NCI-H2107 (cell line): ENCODE measurements around the gene GPC5.
A peak's percentile ranks its signal among the peaks of the same experiment; 100 is the strongest.

Source experiments
- DNase-seq: peaks from one replicate; lab custom pipeline; 2025; lab: John Stamatoyannopoulos, UW

Gene GPC5

DNA sequence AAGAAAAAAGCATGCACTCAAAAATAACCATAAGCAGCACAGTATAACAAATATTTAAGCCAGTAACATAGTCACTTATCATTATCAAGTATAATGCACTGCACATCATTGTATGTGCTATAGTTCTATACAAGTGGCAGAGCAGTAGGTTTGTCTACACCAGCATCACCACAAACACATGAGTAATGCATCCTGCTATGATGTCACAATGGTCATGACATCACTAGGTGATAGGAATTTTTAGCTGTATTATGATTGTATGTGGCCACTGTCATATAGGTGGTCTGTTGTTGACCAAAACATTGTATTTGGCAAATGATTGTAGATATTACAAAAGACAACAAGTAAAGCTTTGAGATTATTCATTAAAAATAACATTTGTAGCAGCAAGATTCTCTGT lies 967.5 kb downstream of the GPC5 start:
- no peak for DNase-seq

DNA sequence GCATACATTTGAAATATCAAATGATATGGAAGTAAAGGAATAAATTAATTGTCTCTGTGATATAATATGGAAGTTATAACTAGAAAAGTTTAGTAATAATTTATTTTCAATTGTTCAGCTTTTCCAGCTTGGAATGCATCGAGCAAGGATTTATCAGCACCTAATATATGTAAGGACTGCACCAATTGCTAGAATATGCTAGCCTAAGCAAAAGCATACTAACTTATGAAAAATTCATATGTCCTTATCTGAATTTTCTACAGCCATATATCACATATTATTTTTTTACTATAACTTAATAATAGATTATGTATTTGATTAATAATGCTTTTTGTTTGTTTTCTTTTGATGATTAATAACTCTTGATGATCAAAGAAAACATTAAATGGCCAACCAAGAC lies 979.0 kb downstream of the GPC5 start:
- DNase-seq = no peak

DNA sequence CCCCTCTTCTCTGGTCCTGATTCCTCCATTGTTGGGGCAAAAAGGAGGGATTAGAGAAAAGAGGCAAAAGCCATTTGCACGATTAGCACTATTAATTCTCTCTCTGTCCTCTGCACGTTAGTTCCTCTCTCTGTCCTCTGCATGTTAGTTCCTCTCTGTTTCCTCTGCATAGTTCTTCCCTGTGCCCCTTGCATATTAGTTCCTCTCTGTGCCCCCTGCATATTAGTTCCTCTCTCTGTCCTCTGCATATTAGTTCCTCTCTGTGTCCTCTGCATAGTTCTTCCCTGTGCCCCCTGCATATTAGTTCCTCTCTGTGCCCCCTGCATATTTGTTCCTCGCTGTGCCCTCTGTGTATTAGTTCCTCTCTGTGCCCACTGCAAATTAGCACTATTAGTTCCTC lies 981.0 kb downstream of the GPC5 start:
- no peak for DNase-seq

- DNase-seq = no peak
These were observed 986.0 kb downstream of the GPC5 start for GRCh38 chr13:92384410-92384809.

- no peak for DNase-seq
These were observed 988.8 kb downstream of the GPC5 start for GRCh38 chr13:92387245-92387644.

DNA sequence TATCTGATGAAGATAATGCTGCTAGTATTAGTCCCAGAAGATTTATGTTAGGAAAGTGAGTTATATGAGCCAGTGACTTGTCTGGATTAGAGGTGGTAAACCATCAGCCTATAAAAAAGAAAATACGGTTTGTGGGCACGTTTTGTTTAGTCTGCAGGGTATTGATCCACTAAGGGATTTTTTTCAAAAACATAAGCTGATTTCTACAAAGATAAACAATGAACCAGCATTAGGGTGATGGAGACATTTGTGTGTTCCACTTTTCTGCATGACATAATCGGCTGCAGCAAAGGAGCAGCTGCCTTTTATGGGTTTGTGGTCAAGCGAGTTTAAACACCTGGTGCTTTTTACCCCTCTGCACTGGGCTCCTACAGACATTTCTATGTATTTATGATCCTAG lies 991.8 kb downstream of the GPC5 start:
- peak; percentile 59 for DNase-seq

- no peak for DNase-seq
These were observed 1005.2 kb downstream of the GPC5 start for GRCh38 chr13:92403606-92404005.

DNA sequence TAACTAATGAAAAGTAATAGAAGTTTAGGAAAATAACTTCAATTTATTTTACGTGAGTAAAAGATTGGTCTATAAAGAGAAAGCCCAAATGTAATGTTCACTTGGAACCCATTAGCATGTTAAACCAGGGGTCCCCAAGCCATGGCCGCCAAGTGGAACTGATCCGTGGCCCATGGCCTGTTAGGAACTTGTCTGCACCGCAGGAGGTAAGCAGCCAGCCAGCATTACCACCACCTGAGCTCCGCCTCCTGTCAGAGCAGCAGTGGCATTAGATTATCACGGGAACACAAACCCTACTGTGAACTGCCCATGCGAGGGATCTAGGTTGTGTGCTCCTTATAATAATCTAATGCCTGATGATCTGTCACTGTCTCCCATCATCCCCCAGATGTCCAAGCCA lies 1009.4 kb downstream of the GPC5 start:
- DNase-seq = no peak

- no peak for DNase-seq
These were observed 1014.1 kb downstream of the GPC5 start for GRCh38 chr13:92412481-92412880.

DNA sequence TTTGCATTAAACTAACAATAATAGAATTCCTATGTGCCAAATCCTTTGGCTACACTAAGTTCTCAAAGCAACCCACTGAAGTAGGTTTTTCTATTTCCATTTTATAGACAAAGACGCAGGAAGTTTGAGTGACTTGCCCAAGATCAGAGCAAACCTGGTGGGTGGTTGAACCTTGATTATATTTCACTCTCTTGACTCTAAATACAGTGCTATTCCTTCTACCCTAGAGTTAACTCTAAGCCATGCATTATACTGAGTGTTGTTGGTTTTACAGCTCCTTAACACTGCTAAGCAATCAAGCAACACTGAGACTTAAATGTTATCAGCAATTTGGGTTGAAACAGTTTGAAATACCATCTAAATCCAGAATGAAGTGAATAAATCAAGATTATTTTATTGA lies 1014.6 kb downstream of the GPC5 start:
- no peak for DNase-seq

- DNase-seq = no peak
These were observed 1015.0 kb downstream of the GPC5 start for GRCh38 chr13:92413452-92413851.

GRCh38 chr13:92414851-92415250 lies 1016.4 kb downstream of the GPC5 start:
- DNase-seq = no peak

DNA sequence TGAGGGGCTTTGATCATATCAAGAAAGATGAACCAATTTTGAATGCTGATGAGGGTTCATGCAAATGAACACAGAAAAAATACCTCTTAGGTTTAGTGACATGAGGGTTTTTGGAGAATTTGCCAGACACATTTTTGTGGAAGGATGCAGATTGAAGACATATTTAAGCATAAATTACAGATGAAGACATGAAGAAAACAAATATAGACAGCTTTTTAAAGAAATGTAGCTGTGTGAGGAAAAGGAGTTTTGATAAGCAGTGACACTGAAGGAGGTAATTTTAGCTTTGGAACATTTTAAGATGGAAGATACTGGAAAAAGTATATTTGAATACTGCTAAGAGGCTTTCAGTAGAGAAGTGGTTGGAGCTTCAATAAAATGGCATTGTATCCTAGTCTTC lies 1017.4 kb downstream of the GPC5 start:
- no peak for DNase-seq

- DNase-seq = no peak
These were observed 1020.5 kb downstream of the GPC5 start for GRCh38 chr13:92418818-92419412.

DNA sequence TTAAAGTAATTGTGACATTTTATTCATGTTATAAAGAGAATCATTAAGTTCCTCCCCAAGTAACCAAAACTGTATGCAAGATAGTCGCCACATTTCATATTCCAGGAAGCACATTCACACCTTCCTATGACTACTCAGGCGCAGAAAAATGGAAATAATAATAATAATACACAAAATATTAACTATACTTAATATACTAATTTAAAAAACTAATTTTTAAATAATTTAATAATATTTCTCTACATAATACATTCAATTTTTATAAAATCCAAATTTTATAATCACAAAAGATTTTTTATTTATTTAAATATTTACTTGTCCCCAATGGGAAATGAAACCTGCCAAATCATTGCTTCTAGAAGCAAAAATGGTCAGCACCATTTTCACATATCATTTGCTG lies 1030.8 kb downstream of the GPC5 start:
- no peak for DNase-seq

GRCh38 chr13:92433386-92433785 lies 1035.0 kb downstream of the GPC5 start:
- no peak for DNase-seq

- DNase-seq = no peak
These were observed 1035.5 kb downstream of the GPC5 start for GRCh38 chr13:92433963-92434362.

DNA sequence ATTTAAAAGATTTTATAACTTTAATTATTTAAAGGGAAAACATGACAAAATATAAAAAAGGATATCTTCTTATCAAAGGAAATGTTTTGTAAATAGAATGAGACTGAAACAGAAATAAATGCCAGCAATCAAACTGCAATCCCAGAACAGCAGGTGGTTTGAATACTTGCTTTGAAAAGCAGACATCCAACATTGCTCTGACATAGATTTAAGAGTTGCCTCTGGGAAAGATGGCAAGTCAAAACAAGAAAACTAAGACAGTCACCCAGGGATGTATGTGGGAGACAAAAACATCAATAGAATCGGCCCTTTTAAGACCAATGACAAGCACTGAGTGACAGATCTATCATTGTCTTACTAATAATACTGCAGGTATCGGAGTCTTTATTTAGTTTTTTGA lies 1038.5 kb downstream of the GPC5 start:
- no peak for DNase-seq

DNA sequence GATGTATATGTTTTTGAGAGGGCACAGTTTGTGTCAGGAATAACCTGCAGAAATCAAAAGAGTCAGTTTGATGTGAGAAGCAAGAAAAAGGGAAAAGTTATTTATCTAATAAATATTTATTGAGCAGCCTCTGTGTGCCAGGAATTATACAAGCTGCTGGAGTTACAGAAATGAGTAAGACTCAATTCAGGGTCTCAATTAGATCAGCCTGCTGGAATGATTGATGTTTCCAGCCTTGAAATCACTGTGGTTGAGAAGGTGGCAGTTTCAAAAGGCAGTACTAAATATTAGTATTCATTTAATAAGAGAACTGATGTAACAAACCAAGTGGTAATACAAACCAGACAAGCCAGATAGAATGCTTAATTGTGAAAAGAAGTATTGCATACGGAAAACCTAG lies 1045.8 kb downstream of the GPC5 start:
- DNase-seq = no peak

DNA sequence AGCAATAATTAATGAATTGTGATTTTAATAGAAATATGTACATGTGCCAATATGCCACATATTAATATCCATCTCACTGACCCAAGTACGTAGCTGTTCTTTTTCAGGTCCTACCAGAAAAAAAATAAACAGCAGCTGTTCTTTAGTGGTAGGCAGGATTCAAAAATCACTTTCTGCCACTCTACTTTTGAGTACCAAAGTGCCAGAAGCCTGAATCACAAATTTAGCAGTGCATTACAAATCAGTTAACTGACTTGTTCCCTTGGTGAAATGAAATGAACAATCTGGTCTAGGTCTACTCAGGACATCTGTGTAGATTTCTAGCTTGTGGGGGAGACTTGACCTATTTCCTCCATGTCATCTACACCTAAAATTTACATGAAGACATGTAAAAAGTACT lies 1052.6 kb downstream of the GPC5 start:
- no peak for DNase-seq

GRCh38 chr13:92452840-92453239 lies 1054.4 kb downstream of the GPC5 start:
- DNase-seq = no peak

GRCh38 chr13:92459306-92459705 lies 1060.9 kb downstream of the GPC5 start:
- DNase-seq = no peak

DNA sequence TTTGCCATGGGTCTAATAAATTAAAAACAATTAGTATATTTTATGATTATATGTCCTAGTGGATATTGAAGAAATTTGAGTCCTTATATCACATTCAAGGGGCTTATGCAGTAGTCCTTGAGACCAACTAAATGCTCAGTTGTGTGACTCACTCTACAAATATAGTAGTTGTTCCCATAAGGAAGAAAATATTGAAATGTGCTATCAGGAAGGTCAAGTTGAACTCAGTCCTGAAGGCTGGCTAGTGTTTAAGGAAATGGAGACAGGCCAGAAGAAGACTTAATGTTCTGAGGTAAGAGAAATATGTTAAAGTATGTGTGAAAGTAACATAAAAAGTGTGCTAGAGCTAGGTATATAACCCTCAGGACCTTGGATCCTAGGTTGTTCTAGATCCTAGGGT lies 1062.1 kb downstream of the GPC5 start:
- no peak for DNase-seq

DNA sequence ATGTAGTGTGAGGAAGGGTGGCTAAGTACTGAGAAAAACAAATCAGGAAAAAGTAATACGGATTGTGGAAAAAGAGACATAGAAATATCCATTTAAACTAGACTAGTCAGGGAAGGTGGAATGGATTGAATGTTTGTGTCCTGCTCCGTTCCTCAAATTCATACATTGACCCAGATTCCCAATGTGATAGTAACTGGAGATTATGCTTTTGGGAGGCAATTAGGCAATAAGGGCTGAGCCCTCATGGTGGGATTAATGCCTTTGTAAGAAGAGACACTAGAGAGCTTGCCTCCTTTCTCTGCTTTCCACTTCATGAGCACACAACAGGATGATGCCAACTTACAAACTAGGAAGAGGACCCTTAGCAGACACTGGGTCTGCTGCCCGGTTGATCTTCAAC lies 1063.0 kb downstream of the GPC5 start:
- no peak for DNase-seq

DNA sequence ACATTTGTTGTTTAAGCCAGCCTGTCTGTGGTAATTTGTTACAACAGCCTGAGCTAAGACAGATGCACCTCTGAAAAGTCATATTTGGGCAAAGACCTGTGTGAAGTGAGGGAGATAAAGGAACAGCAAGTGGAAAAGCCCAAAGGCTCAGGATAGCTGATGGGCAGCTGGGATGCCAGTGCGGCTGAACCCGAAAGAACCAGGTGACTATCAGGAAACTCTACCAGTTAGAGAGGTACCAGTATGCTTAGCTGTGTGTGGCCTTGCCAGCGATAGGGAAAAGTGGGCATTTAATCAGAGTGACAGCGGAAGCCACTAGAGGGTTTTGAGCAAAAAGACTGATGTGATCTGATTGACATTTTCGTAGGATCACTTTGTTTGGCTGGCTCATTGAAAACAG lies 1063.4 kb downstream of the GPC5 start:
- no peak for DNase-seq
